Breast epithelium (tissue), 4 donors: ENCODE measurements around the gene INHBB. TPM values are rescaled to one million over a fixed set of nuclear protein-coding genes. Genes with fewer than 3 reads are reported as not detected.

Source experiments
- DNase-seq, 2 donors: peaks; one replicate each; pipeline ENCODE4 v3.0.0-alpha.2; 2019; ENCODE audit warnings: low spot score in 2 of 2
- H3K27ac ChIP-seq, 2 donors: fragments of 200-600 bp; sonication (generic) in 1 of 2; one replicate each; pipeline ENCODE4 v1.5.1; 2016 to 2019; ENCODE audit warnings: mild to moderate bottlenecking in 1 of 2
- H3K27me3 ChIP-seq, 2 donors: fragments of 200-600 bp; sonication (generic) in 1 of 2; one replicate each; pipeline versions ENCODE4 v1.5.1 to v1.6.0; 2017 to 2019; ENCODE audit warnings: control low read depth in 1 of 2, mild to moderate bottlenecking in 1 of 2
- H3K36me3 ChIP-seq: fragments of 200-600 bp; one replicate; pipeline ENCODE4 v1.5.1; 2019
- H3K4me1 ChIP-seq, 2 donors: fragments of 200-600 bp; sonication (generic); one replicate each; pipeline ENCODE4 v1.5.1; 2016 to 2019; ENCODE audit warnings: control low read depth in 1 of 2
- H3K4me3 ChIP-seq, 3 donors: fragments of 200-600 bp; sonication (generic); 1 replicate in 2 of 3; 2 replicates in 1 of 3; pipeline ENCODE4 v1.5.1; 2016 to 2019; ENCODE audit warnings: mild to moderate bottlenecking in 3 of 3, moderate library complexity in 2 of 3
- H3K9me3 ChIP-seq, 2 donors: fragments of 200-600 bp; sonication (generic) in 1 of 2; one replicate each; pipeline ENCODE4 v1.5.1; 2016 to 2019; ENCODE audit warnings: control low read depth in 1 of 2
- CTCF ChIP-seq, 3 donors: fragments of 450-650 bp; IDR thresholded peaks; one replicate each; pipeline ENCODE4 v1.5.1; 2016 to 2017; ENCODE audit warnings: antibody characterized with exemption in 3 of 3, mild to moderate bottlenecking in 3 of 3, moderate library complexity in 3 of 3
- POLR2A ChIP-seq: fragments of 450-650 bp; IDR thresholded peaks from one replicate; pipeline ENCODE4 v1.6.1; 2016; ENCODE audit warnings: antibody characterized with exemption, mild to moderate bottlenecking, moderate library complexity
- POLR2AphosphoS5 ChIP-seq, 3 donors: sonication (generic); formaldehyde crosslinking; IDR thresholded peaks; one replicate each; pipeline ENCODE4 v1.6.1; 2017; ENCODE audit warnings: antibody characterized with exemption in 3 of 3
- intact Hi-C: fragments of 100-400 bp; cut with DNase I; formaldehyde crosslinking; loops from one replicate; pipeline ENCODE4 v1.15.1; 2023; ENCODE audit warnings: low total_unique reads
- total RNA-seq, 3 donors: library from RNA; depleted of rRNA; stranded (reverse); fragments of >200 nt; gene quantifications; one replicate each; pipeline ENCODE4 v1.1.0, GENCODE V29; 2016

INHBB gene
- total RNA-seq, 3 donors from 2014 or later, result 35.0 to 60.6 (median 42.3) TPM

DNA sequence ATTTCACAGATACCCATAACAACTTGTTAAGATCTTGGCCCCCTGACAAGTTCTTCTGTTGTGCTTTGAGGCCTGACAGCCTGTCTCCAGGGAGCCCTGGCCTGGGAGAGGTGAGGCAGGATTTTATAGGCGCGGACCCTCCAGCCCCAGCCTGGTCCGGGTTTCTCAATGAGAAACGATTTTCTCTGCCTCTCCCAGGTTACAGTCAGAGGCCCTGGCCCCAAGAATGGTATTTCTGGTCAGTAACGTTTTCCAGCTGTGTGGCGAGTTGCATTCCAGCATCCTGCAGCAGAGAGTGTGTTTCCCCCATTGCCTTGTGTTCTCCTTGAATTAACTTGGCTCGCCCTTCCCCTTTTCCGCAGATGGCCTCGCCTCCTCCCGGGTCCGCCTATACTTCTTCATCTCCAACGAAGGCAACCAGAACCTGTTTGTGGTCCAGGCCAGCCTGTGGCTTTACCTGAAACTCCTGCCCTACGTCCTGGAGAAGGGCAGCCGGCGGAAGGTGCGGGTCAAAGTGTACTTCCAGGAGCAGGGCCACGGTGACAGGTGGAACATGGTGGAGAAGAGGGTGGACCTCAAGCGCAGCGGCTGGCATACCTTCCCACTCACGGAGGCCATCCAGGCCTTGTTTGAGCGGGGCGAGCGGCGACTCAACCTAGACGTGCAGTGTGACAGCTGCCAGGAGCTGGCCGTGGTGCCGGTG is 3.0 kb downstream of the INHBB start:
- peak overlapping the region in 1 of 2 donors; percentile 49 for H3K27ac ChIP-seq
- H3K4me1 ChIP-seq, result peaks cover 0 to 5% of the 10 kb centered on the region in 2 donors

GRCh38 chr2:120349440-120349921 is 3.5 kb downstream of the INHBB start:
- no peak overlapping the region for H3K27ac ChIP-seq

More for the DNA sequence above, 3.0 kb downstream of the INHBB start:
- Histone ChIP-seq H3K4me3 (peak overlapping the region in 1 of 3 donors; percentile 42), H3K36me3 (no peaks in the 10 kb centered on the region), H3K9me3 (no peaks in the 10 kb centered on the region), H3K27me3 (no peaks in the 10 kb centered on the region)
- TF ChIP-seq POLR2A (no peak), CTCF (IDR thresholded peaks at IDR 0.05) (no peak), POLR2AphosphoS5 (IDR thresholded peaks at IDR 0.05) (no peak)
- no peak for DNase-seq
- intact Hi-C loops, result loop anchor here (10.0 kb wide), 1 partner anchor 176 kb away; no protein-coding TSS in a partner anchor

DNA sequence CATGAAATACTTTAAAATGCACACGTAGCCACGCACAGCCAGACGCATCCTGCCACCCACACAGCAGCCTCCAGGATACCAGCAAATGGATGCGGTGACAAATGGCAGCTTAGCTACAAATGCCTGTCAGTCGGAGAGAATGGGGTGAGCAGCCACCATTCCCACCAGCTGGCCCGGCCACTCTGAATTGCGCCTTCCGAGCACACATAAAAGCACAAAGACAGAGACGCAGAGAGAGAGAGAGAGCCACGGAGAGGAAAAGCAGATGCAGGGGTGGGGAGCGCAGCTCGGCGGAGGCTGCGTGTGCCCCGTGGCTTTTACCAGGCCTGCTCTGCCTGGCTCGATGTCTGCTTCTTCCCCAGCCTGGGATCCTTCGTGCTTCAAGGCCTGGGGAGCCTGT is 4.1 kb downstream of the INHBB start:
- Histone ChIP-seq H3K4me3 (no peak overlapping the region), H3K27me3 (no peaks in the 10 kb centered on the region), H3K27ac (no peak overlapping the region), H3K9me3 (no peaks in the 10 kb centered on the region), H3K36me3 (no peaks in the 10 kb centered on the region), H3K4me1 (peaks cover 0 to 5% of the 10 kb centered on the region in 2 donors)
- TF ChIP-seq POLR2A (no peak), POLR2AphosphoS5 (IDR thresholded peaks at IDR 0.05) (no peak), CTCF (IDR thresholded peaks at IDR 0.05) (no peak)
- intact Hi-C loops, result no loop called here
- no peak for DNase-seq

More at GRCh38 chr2:120349440-120349921, 3.5 kb downstream of the INHBB start:
- intact Hi-C loops, result loop anchor here (10.0 kb wide), 1 partner anchor 175 kb away; no protein-coding TSS in a partner anchor
- no peaks in the 10 kb centered on the region for H3K36me3 ChIP-seq
- H3K27me3 ChIP-seq, result no peaks in the 10 kb centered on the region
- TF ChIP-seq CTCF (IDR thresholded peaks at IDR 0.05), result no peak
- no peak for TF ChIP-seq POLR2A
- no peak for TF ChIP-seq POLR2AphosphoS5 (IDR thresholded peaks at IDR 0.05)
- H3K4me1 ChIP-seq, result peaks cover 0 to 5% of the 10 kb centered on the region in 2 donors
- H3K4me3 ChIP-seq, result peak overlapping the region in 1 of 3 donors; percentile 42
- no peaks in the 10 kb centered on the region for H3K9me3 ChIP-seq
- DNase-seq, result no peak

DNA sequence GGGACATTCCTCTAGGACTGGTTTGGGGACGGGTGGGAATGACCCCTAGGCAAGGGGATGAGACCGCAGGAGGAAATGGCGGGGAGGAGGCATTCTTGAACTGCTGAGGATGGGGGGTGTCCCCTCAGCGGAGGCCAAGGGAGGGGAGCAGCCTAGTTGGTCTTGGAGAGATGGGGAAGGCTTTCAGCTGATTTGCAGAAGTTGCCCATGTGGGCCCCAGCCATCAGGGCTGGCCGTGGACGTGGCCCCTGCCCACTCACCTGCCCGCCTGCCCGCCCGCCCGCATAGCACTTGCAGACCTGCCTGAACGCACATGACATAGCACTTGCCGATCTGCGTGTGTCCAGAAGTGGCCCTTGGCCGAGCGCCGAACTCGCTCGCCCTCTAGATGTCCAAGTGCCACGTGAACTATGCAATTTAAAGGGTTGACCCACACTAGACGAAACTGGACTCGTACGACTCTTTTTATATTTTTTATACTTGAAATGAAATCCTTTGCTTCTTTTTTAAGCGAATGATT is 4.9 kb downstream of the INHBB start:
- no peaks in the 10 kb centered on the region for H3K9me3 ChIP-seq
- H3K36me3 ChIP-seq, result no peaks in the 10 kb centered on the region
- H3K4me1 ChIP-seq, result peaks cover 0 to 5% of the 10 kb centered on the region in 2 donors
- no peak for DNase-seq
- H3K4me3 ChIP-seq, result no peak overlapping the region
- H3K27ac ChIP-seq, result no peak overlapping the region
- no peak for TF ChIP-seq POLR2A
- no peak for TF ChIP-seq POLR2AphosphoS5 (IDR thresholded peaks at IDR 0.05)
- no peak for TF ChIP-seq CTCF (IDR thresholded peaks at IDR 0.05)
- intact Hi-C loops, result no loop called here
- no peaks in the 10 kb centered on the region for H3K27me3 ChIP-seq
